Fibroblast of peridontal ligament (primary cell): ENCODE data around the gene TERB1.
A peak's percentile ranks its signal among the peaks of the same experiment; 100 is the strongest.

Experiments used
- DNase-seq: peaks from one replicate; pipeline ENCODE4 v3.0.0-alpha.2; 2010; ENCODE audit errors: extremely low read depth

Gene TERB1

GRCh38 chr16:66705790-66706505 lies 95.4 kb downstream of the TERB1 start:
- DNase-seq = peak; percentile 53
